Right lobe of liver (tissue), 4 donors: ENCODE measurements around the gene RBFOX2.

Source experiments
- POLR2A ChIP-seq: fragments of 450-650 bp; IDR thresholded peaks from one replicate; pipeline ENCODE4 v1.6.1; 2017; ENCODE audit warnings: antibody characterized with exemption, mild to moderate bottlenecking
- TF ChIP-seq, protein P1 (sequence below), 4 donors: fragments of 200-600 bp in 3 of 4; fragments of 450-650 bp in 1 of 4; IDR thresholded peaks; one replicate each; pipeline versions ENCODE4 v1.5.1 to v1.8.0; 2016 to 2022; ENCODE audit warnings: antibody characterized with exemption in 4 of 4, mild to moderate bottlenecking in 2 of 4
- donor health status: DM: no; HTN: no; CAD: no.
- donor health status: DM: no; HTN: no; CAD: no.
- donor health status: DM: no; HTN: yes; CAD: no.

DNA sequence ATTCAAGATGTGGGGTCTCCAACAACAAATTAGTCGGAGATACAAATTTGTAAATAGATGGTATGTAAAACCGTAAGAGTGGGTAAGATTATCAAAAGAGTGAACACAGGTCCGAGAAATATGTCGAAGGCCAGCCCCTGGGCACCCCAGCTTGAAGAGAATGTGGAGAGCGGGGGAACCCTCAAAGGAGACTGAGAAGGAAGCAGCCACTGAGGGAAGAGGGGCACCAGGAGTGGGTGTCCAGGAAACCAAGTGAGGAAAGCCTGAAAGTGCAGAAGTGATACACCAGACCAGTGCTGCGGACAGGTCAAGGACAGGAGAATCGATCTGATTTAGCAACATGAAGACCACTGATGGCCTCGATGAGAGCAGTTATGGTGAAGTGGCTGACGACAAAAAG lies 296.5 kb downstream of the RBFOX2 start:
- TF ChIP-seq, protein P1, sequence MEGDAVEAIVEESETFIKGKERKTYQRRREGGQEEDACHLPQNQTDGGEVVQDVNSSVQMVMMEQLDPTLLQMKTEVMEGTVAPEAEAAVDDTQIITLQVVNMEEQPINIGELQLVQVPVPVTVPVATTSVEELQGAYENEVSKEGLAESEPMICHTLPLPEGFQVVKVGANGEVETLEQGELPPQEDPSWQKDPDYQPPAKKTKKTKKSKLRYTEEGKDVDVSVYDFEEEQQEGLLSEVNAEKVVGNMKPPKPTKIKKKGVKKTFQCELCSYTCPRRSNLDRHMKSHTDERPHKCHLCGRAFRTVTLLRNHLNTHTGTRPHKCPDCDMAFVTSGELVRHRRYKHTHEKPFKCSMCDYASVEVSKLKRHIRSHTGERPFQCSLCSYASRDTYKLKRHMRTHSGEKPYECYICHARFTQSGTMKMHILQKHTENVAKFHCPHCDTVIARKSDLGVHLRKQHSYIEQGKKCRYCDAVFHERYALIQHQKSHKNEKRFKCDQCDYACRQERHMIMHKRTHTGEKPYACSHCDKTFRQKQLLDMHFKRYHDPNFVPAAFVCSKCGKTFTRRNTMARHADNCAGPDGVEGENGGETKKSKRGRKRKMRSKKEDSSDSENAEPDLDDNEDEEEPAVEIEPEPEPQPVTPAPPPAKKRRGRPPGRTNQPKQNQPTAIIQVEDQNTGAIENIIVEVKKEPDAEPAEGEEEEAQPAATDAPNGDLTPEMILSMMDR (IDR thresholded peaks at IDR 0.05), result no peak
- no peak for TF ChIP-seq POLR2A
